Measurements from ENCODE around the gene HARBI1.
"Not testable (repeated sequence)": the region's sequence is repeated elsewhere in the genome, so short reads cannot be mapped to it uniquely, and the experiment has no call there.

GRCh38 chr11:46583513-46583912 lies 33.5 kb downstream of the HARBI1 start:
- not testable (repeated sequence) for TF ChIP-seq CTCF (IDR thresholded peaks at IDR 0.05; ENCODE audit: control extremely low read depth in 1 of 3, insufficient read depth in 1 of 3, low read depth in 1 of 3, low read length in 3 of 3); MAX (IDR thresholded peaks at IDR 0.05); POLR2AphosphoS5 (IDR thresholded peaks at IDR 0.05; ENCODE audit: low read depth, low read length); POLR2A (IDR thresholded peaks at IDR 0.05; ENCODE audit: control extremely low read depth in 1 of 2, low read depth in 2 of 2, low read length in 2 of 2); SP1 (IDR thresholded peaks at IDR 0.05; ENCODE audit: low read depth, low read length); ZNF274 (IDR thresholded peaks at IDR 0.05; ENCODE audit: borderline replicate concordance, extremely low read depth, low read length)

Data from H1 (cell line).